ENCODE data around the gene FOXA3. TPM values are rescaled to one million over a fixed set of nuclear protein-coding genes. Genes with fewer than 3 reads are reported as not detected.

The FOXA3 gene
- total RNA-seq, 2 experiments from 2014 or later = not detected

- no peak within 1 kb of the TSS for H3K4me3 Mint-ChIP-seq
- no peak for ATAC-seq (ENCODE audit: low read depth)
- no peak within 1 kb of the TSS for H3K27ac Mint-ChIP-seq
- peak; percentile 56 for DNase-seq
- peaks cover 46% of the 10 kb centered on the region for H3K27me3 Mint-ChIP-seq
- H3K4me1 Mint-ChIP-seq = peaks cover 20% of the 10 kb centered on the region
- H3K36me3 Mint-ChIP-seq = no peaks in the 10 kb centered on the region
- POLR2A ChIA-PET = no interaction called here
- no peaks in the 10 kb centered on the region for H3K9me3 Mint-ChIP-seq
These were observed 50.0 kb downstream of the FOXA3 start, which contains the start of gene NANOS2 for GRCh38 chr19:45913874-45914830. Gene NANOS2 (minus strand): TSS chr19:45914778. CDS start chr19:45914693, 85 bp downstream.

GRCh38 chr19:45917421-45918091, 53.4 kb downstream of the FOXA3 start:
- POLR2A ChIA-PET = interaction anchor here (2.1 kb wide), 1 partner anchor 14 kb away, joined by 19 read pairs; the partner anchor contains the start of gene MYPOP
- Mint-ChIP-seq H3K36me3 (no peaks in the 10 kb centered on the region), H3K4me3 (peak overlapping the region; percentile 63), H3K9me3 (no peaks in the 10 kb centered on the region), H3K27ac (peak overlapping the region; percentile 62), H3K27me3 (peaks cover 27% of the 10 kb centered on the region), H3K4me1 (peaks cover 36% of the 10 kb centered on the region)
- peak; percentile 42 for DNase-seq
- peak; percentile 76 for ATAC-seq (ENCODE audit: low read depth)

GRCh38 chr19:45918721-45919120, 54.6 kb downstream of the FOXA3 start:
- Mint-ChIP-seq H3K4me3 (peak overlapping the region; percentile 10), H3K27me3 (peaks cover 19% of the 10 kb centered on the region), H3K4me1 (peaks cover 36% of the 10 kb centered on the region), H3K27ac (no peak overlapping the region), H3K9me3 (no peaks in the 10 kb centered on the region), H3K36me3 (no peaks in the 10 kb centered on the region)
- POLR2A ChIA-PET = interaction anchor here (0.7 to 2.1 kb wide), 5 partner anchors 9 to 1326 kb away, joined by 3 to 19 read pairs (median 4); partner anchors contain the start of genes CCDC61 and MYPOP
- no peak for ATAC-seq (ENCODE audit: low read depth)
- no peak for DNase-seq

GRCh38 chr19:45919678-45920077, 55.6 kb downstream of the FOXA3 start:
- POLR2A ChIA-PET = interaction anchor here (1.3 kb wide), 2 partner anchors 17 to 76 kb away, joined by 3 to 5 read pairs; partner anchors contain the start of genes CCDC61 and MYPOP
- H3K9me3 Mint-ChIP-seq = no peaks in the 10 kb centered on the region

GRCh38 chr19:45920458-45920857, 56.3 kb downstream of the FOXA3 start:
- DNase-seq (no peak), ATAC-seq (ENCODE audit: low read depth) (peak; percentile 21)
- Mint-ChIP-seq H3K9me3 (no peaks in the 10 kb centered on the region), H3K4me3 (peak overlapping the region; percentile 55), H3K27me3 (peaks cover 17% of the 10 kb centered on the region), H3K36me3 (no peaks in the 10 kb centered on the region), H3K27ac (peak overlapping the region; percentile 51), H3K4me1 (peaks cover 36% of the 10 kb centered on the region)
- POLR2A ChIA-PET = interaction anchor here (0.6 kb wide), 1 partner anchor 1036 kb away, joined by 4 read pairs; no protein-coding TSS in a partner anchor

More at GRCh38 chr19:45919678-45920077, 55.6 kb downstream of the FOXA3 start:
- peaks cover 36% of the 10 kb centered on the region for H3K4me1 Mint-ChIP-seq
- no peaks in the 10 kb centered on the region for H3K36me3 Mint-ChIP-seq
- H3K4me3 Mint-ChIP-seq = no peak overlapping the region
- ATAC-seq (ENCODE audit: low read depth) = no peak
- H3K27ac Mint-ChIP-seq = no peak overlapping the region
- no peak for DNase-seq
- peaks cover 17% of the 10 kb centered on the region for H3K27me3 Mint-ChIP-seq

GRCh38 chr19:45922281-45922680, 58.2 kb downstream of the FOXA3 start:
- ATAC-seq (ENCODE audit: low read depth) (no peak), DNase-seq (no peak)
- Mint-ChIP-seq H3K9me3 (no peaks in the 10 kb centered on the region), H3K27me3 (peaks cover 13% of the 10 kb centered on the region), H3K4me3 (no peak overlapping the region), H3K4me1 (peaks cover 28% of the 10 kb centered on the region), H3K27ac (no peak overlapping the region), H3K36me3 (no peaks in the 10 kb centered on the region)
- POLR2A ChIA-PET = no interaction called here

Other genes with a start within 250 kb of the FOXA3 start
- 10 to 100 TPM; 93.1 to 94.2 TPM for gene EML2, start 224.9 kb upstream of the FOXA3 start, total RNA-seq
- 10 to 100 TPM; 18.4 to 19.3 TPM for gene GIPR, start 196.1 kb upstream of the FOXA3 start, total RNA-seq
- gene SNRPD2, start 172.4 kb upstream of the FOXA3 start, total RNA-seq = 100 to 1,000 TPM; 520 to 523 TPM
- 1 to 10 TPM; 9.3 to 9.7 TPM for gene QPCTL, start 171.7 kb upstream of the FOXA3 start, total RNA-seq
- 10 to 100 TPM; 29.9 to 35.5 TPM for gene FBXO46, start 133.4 kb upstream of the FOXA3 start, total RNA-seq
- gene MEIOSIN, start 130.9 kb upstream of the FOXA3 start, total RNA-seq = not detected
- 1 to 10 TPM; 1.8 to 2.5 TPM for gene SIX5, start 95.1 kb upstream of the FOXA3 start, total RNA-seq
- 10 to 100 TPM; 26.4 to 32.2 TPM for gene DMPK, start 81.8 kb upstream of the FOXA3 start, total RNA-seq
- gene DMWD, start 71.5 kb upstream of the FOXA3 start, total RNA-seq = 10 to 100 TPM; 47.0 to 50.6 TPM
- under 1 TPM; 0.30 to 0.40 TPM for gene RSPH6A, start 49.0 kb upstream of the FOXA3 start, total RNA-seq
- gene SYMPK, start 1.2 kb upstream of the FOXA3 start, total RNA-seq = 100 to 1,000 TPM; 100 to 113 TPM
- 10 to 100 TPM; 20.9 to 23.9 TPM for gene IRF2BP1, start 21.8 kb downstream of the FOXA3 start, total RNA-seq
- 10 to 100 TPM; 12.0 to 12.5 TPM for gene MYPOP, start 38.3 kb downstream of the FOXA3 start, total RNA-seq
- gene NANOS2, start 50.5 kb downstream of the FOXA3 start, total RNA-seq = not detected
- gene NOVA2, start 109.5 kb downstream of the FOXA3 start, total RNA-seq = not detected
- 10 to 100 TPM; 31.5 to 34.2 TPM for gene CCDC61, start 131.1 kb downstream of the FOXA3 start, total RNA-seq
- not detected for gene PGLYRP1, start 158.7 kb downstream of the FOXA3 start, total RNA-seq
- not detected for gene IGFL4, start 176.7 kb downstream of the FOXA3 start, total RNA-seq

Data from activated naive CD8-positive, alpha-beta T cell treated with anti-CD3 and anti-CD28 coated beads, Interleukin-2, amount 10 ng/mL, durations not matched to agents 7 days and 5 days (primary cell).